ENCODE measurements around the gene CTSL. TPM values are rescaled to one million over a fixed set of nuclear protein-coding genes. Genes with fewer than 3 reads are reported as not detected.

The CTSL gene
- total and polyA plus RNA-seq, 4 donors = 156 to 210 (median 180) TPM

DNA sequence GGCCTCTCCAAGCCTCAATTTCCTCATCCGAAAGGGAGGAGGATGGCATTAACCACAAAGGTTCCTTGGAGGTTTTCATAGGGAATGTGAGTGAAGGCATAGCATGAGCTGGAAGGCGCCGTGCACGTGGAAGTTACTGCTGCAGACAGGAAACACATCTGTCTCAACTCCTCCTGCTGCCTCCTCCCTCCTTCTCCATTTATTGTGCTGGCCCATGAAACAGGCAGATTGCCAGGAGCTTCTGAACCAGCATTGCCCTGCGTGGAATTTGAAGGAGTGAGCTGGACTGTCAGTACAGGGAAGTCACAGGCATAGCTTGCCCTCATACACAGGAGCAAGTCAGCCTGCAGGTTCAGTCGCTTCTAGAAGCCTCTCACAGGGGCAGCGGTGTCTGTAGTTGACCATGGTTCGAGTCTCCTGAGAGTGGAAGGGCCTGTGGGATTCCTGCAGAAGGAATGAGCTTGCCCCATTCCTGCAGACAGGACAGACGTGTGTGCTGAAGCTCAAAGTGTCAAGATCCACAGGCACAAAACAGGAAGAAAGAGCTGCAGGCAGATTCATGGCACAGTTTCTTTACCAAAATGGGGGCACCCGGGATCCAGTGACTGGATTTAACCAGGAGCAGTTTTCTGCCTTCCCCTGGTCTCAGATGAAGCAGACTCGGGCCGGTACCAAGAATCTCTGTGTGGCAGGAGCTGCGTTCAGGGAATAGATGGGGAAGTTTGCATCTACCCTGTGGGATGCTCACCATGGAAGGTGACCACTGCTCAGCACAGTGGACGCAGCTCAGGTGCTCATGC, 48.7 kb upstream of the CTSL start:
- H3K27me3 ChIP-seq (ENCODE audit: control insufficient read depth in 4 of 4, insufficient read depth in 4 of 4, low read length in 3 of 4) = no peaks in the 10 kb centered on the region
- H3K9me3 ChIP-seq (ENCODE audit: control insufficient read depth in 4 of 4, low read length in 3 of 4) = no peaks in the 10 kb centered on the region
- H3K36me3 ChIP-seq (ENCODE audit: control insufficient read depth in 4 of 4, insufficient read depth in 3 of 4, low read depth in 1 of 4, low read length in 3 of 4) = peaks cover 0 to 20% (median 6%) of the 10 kb centered on the region in 4 donors
- no peak overlapping the region for H3K27ac ChIP-seq (ENCODE audit: low read depth in 1 of 2, low read length in 2 of 2)
- no peak overlapping the region for H3K4me3 ChIP-seq (ENCODE audit: low read depth in 1 of 3, low read length in 3 of 3)
- DNase-seq (ENCODE audit: low spot score) = peak; percentile 33
- H3K4me1 ChIP-seq (ENCODE audit: control insufficient read depth in 4 of 4, insufficient read depth in 4 of 4, low read length in 3 of 4) = peaks cover 1 to 11% (median 8%) of the 10 kb centered on the region in 4 donors
- TF ChIP-seq SP1 (IDR thresholded peaks at IDR 0.05) = no peak
- TF ChIP-seq, protein P1, sequence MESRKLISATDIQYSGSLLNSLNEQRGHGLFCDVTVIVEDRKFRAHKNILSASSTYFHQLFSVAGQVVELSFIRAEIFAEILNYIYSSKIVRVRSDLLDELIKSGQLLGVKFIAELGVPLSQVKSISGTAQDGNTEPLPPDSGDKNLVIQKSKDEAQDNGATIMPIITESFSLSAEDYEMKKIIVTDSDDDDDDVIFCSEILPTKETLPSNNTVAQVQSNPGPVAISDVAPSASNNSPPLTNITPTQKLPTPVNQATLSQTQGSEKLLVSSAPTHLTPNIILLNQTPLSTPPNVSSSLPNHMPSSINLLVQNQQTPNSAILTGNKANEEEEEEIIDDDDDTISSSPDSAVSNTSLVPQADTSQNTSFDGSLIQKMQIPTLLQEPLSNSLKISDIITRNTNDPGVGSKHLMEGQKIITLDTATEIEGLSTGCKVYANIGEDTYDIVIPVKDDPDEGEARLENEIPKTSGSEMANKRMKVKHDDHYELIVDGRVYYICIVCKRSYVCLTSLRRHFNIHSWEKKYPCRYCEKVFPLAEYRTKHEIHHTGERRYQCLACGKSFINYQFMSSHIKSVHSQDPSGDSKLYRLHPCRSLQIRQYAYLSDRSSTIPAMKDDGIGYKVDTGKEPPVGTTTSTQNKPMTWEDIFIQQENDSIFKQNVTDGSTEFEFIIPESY (IDR thresholded peaks at IDR 0.05) = no peak
- TF ChIP-seq YY1 (IDR thresholded peaks at IDR 0.05) = no peak
- TF ChIP-seq, protein P2, sequence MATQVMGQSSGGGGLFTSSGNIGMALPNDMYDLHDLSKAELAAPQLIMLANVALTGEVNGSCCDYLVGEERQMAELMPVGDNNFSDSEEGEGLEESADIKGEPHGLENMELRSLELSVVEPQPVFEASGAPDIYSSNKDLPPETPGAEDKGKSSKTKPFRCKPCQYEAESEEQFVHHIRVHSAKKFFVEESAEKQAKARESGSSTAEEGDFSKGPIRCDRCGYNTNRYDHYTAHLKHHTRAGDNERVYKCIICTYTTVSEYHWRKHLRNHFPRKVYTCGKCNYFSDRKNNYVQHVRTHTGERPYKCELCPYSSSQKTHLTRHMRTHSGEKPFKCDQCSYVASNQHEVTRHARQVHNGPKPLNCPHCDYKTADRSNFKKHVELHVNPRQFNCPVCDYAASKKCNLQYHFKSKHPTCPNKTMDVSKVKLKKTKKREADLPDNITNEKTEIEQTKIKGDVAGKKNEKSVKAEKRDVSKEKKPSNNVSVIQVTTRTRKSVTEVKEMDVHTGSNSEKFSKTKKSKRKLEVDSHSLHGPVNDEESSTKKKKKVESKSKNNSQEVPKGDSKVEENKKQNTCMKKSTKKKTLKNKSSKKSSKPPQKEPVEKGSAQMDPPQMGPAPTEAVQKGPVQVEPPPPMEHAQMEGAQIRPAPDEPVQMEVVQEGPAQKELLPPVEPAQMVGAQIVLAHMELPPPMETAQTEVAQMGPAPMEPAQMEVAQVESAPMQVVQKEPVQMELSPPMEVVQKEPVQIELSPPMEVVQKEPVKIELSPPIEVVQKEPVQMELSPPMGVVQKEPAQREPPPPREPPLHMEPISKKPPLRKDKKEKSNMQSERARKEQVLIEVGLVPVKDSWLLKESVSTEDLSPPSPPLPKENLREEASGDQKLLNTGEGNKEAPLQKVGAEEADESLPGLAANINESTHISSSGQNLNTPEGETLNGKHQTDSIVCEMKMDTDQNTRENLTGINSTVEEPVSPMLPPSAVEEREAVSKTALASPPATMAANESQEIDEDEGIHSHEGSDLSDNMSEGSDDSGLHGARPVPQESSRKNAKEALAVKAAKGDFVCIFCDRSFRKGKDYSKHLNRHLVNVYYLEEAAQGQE (IDR thresholded peaks at IDR 0.05) = no peak
- TF ChIP-seq HNF4G (IDR thresholded peaks at IDR 0.05) = no peak
- no peak for TF ChIP-seq JUND (IDR thresholded peaks at IDR 0.05)
- TF ChIP-seq EGR1 (IDR thresholded peaks at IDR 0.05; ENCODE audit: low read depth in 2 of 2) = no peak
- TF ChIP-seq RAD21 (IDR thresholded peaks at IDR 0.05) = no peak
- TF ChIP-seq RXRA (IDR thresholded peaks at IDR 0.05) = no peak
- TF ChIP-seq TAF1 (conservative IDR thresholded peaks at IDR 0.05) = no peak
- TF ChIP-seq HNF4A (conservative IDR thresholded peaks at IDR 0.05) = no peak
- no peak for TF ChIP-seq NR2F2 (IDR thresholded peaks at IDR 0.05)
- TF ChIP-seq, protein P3, sequence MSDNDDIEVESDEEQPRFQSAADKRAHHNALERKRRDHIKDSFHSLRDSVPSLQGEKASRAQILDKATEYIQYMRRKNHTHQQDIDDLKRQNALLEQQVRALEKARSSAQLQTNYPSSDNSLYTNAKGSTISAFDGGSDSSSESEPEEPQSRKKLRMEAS (IDR thresholded peaks at IDR 0.05) = no peak
- no peak for TF ChIP-seq FOXA2 (IDR thresholded peaks at IDR 0.05)
- no peak overlapping the region for H3K9ac ChIP-seq (ENCODE audit: low read depth in 1 of 2, low read length in 2 of 2)
- WGBS = 79% methylated on average over 14 of the region's 14 CpGs

DNA sequence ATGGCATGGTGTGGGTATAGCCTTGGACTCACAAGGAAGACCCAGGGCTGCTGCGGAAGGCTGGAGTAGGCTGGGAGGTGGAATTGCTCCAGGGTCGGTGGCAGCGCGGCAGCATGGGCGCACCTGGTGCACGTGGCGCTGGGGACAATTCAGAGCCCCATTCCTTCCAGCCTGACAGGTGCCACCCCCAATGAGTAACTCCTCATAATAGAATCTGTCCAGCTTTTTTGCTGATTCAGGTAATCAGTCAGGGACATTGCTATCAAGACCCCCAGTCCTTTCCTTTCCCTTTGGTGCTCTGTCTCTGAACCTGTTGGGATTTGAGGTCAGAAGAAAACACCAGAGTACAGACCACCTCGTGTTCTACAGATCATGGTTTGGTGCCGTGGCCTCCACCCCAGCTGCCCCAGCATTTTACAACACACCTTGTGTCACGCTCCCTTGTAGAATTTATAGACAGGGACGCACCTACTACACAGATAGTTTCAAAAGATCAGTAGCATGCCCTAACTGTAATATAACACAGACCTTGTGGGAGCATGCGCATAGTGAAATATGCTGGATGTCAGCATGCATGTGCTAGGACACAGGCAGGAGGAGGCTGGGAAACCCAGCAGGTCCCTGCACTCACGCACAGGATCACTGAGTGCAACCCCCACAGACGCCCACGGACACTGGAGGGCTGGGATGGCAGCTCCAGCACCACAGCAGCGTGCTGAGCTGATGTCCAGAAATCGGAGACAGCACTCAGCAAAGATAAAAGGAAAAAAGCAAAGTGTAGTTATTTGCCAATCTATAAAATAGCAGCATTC, 47.9 kb upstream of the CTSL start:
- H3K36me3 ChIP-seq (ENCODE audit: control insufficient read depth in 4 of 4, insufficient read depth in 3 of 4, low read depth in 1 of 4, low read length in 3 of 4) = peaks cover 0 to 12% (median 7%) of the 10 kb centered on the region in 4 donors
- H3K9ac ChIP-seq (ENCODE audit: low read depth in 1 of 2, low read length in 2 of 2) = no peak overlapping the region
- 92% methylated on average over 17 of the region's 17 CpGs for WGBS
- H3K27ac ChIP-seq (ENCODE audit: low read depth in 1 of 2, low read length in 2 of 2) = no peak overlapping the region
- H3K4me1 ChIP-seq (ENCODE audit: control insufficient read depth in 4 of 4, insufficient read depth in 4 of 4, low read length in 3 of 4) = peaks cover 1 to 12% (median 10%) of the 10 kb centered on the region in 4 donors
- no peaks in the 10 kb centered on the region for H3K9me3 ChIP-seq (ENCODE audit: control insufficient read depth in 4 of 4, low read length in 3 of 4)
- DNase-seq (ENCODE audit: low spot score) = peak; percentile 30
- no peaks in the 10 kb centered on the region for H3K27me3 ChIP-seq (ENCODE audit: control insufficient read depth in 4 of 4, insufficient read depth in 4 of 4, low read length in 3 of 4)
- no peak overlapping the region for H3K4me3 ChIP-seq (ENCODE audit: low read depth in 1 of 3, low read length in 3 of 3)
- TF ChIP-seq FOXA1 (IDR thresholded peaks at IDR 0.05) (no peak), EGR1 (IDR thresholded peaks at IDR 0.05; ENCODE audit: low read depth in 2 of 2) (no peak), RAD21 (IDR thresholded peaks at IDR 0.05) (no peak), TAF1 (conservative IDR thresholded peaks at IDR 0.05) (no peak), GABPA (IDR thresholded peaks at IDR 0.05 in 1 of 2, conservative IDR thresholded peaks at IDR 0.05 in 1 of 2) (no peak), YY1 (IDR thresholded peaks at IDR 0.05) (no peak), SP1 (IDR thresholded peaks at IDR 0.05) (no peak), NR2F2 (IDR thresholded peaks at IDR 0.05) (no peak), JUND (IDR thresholded peaks at IDR 0.05) (no peak), HNF4A (conservative IDR thresholded peaks at IDR 0.05) (no peak), RXRA (IDR thresholded peaks at IDR 0.05) (no peak), FOXA2 (IDR thresholded peaks at IDR 0.05) (no peak)
- TF ChIP-seq, protein P2 (IDR thresholded peaks at IDR 0.05) = no peak
- TF ChIP-seq, protein P1 (IDR thresholded peaks at IDR 0.05) = no peak
- TF ChIP-seq, protein P3 (IDR thresholded peaks at IDR 0.05) = no peak

Measured in liver (tissue), 9 donors.